Heart left ventricle (tissue), 16 donors: Measurements from ENCODE around the gene ARHGEF11. TPM values are rescaled to one million over a fixed set of nuclear protein-coding genes. Genes with fewer than 3 reads are reported as not detected.
A peak's percentile ranks its signal among the peaks of the same experiment; 100 is the strongest.

ENCODE experiments used
- ATAC-seq, 4 donors: fragments of 200-7000 bp; cut with Tn5 transposase; one replicate each; pipeline ENCODE4 v1.9.1; 2020 to 2022; ENCODE audit warnings: moderate library complexity in 4 of 4, mild to moderate bottlenecking in 3 of 4, moderate number of reproducible peaks in 1 of 4
- DNase-seq, 5 donors: peaks; one replicate each; pipeline ENCODE4 v3.0.0-alpha.2; 2020
- H3K27ac ChIP-seq, 12 donors: fragments of 200-600 bp; sonication (generic) in 4 of 12; one replicate each; pipeline versions ENCODE4 v1.5.0 to v1.8.0; 2016 to 2022; ENCODE audit warnings: mild to moderate bottlenecking in 2 of 12
- H3K27me3 ChIP-seq, 9 donors: fragments of 200-600 bp; sonication (generic) in 2 of 9; one replicate each; pipeline versions ENCODE4 v1.5.1 to v1.8.0; 2016 to 2022; ENCODE audit warnings: mild to moderate bottlenecking in 3 of 9
- H3K36me3 ChIP-seq, 9 donors: fragments of 200-600 bp; sonication (generic) in 2 of 9; one replicate each; pipeline versions ENCODE4 v1.5.0 to v1.8.0; 2018 to 2022; ENCODE audit warnings: mild to moderate bottlenecking in 2 of 9
- H3K4me1 ChIP-seq, 12 donors: fragments of 200-600 bp; sonication (generic) in 4 of 12; one replicate each; pipeline versions ENCODE4 v1.5.0 to v1.8.0; 2016 to 2022; ENCODE audit warnings: mild to moderate bottlenecking in 3 of 12
- H3K4me3 ChIP-seq, 12 donors: fragments of 200-600 bp; sonication (generic) in 4 of 12; one replicate each; pipeline versions ENCODE4 v1.5.0 to v1.8.0; 2017 to 2022; ENCODE audit warnings: mild to moderate bottlenecking in 9 of 12, moderate library complexity in 4 of 12
- H3K9me3 ChIP-seq, 12 donors: fragments of 200-600 bp; sonication (generic) in 4 of 12; one replicate each; pipeline versions ENCODE4 v1.5.0 to v1.8.0; 2016 to 2022; ENCODE audit warnings: mild to moderate bottlenecking in 1 of 12
- POLR2A ChIP-seq, 2 donors: fragments of 450-650 bp; IDR thresholded peaks; one replicate each; pipeline ENCODE4 v1.6.1; 2017; ENCODE audit warnings: antibody characterized with exemption in 2 of 2, mild to moderate bottlenecking in 2 of 2, moderate library complexity in 2 of 2
- WGBS, 4 donors: extraction: QIAGEN DNeasy Blood & Tissue Kit in 2 of 4; methylation state at CpG; one replicate each; pipeline versions ENCODE4 v1.1.5 to v1.1.7; 2013 to 2018; 5-methylcytosine and 5-hydroxymethylcytosine counted together
- intact Hi-C, 10 donors: fragments of 100-400 bp; cut with DNase I; formaldehyde crosslinking; loops; one replicate each; pipeline versions ENCODE4 v1.11.1 to v1.14.2; 2022
- polyA plus RNA-seq, 2 donors: library from polyadenylated mRNA; stranded (reverse); fragments of 200-250 nt; gene quantifications; one replicate each; pipeline ENCODE4 v1.2.3, GENCODE V29; 2013
- total RNA-seq, 9 donors: library from RNA; depleted of rRNA in 2 of 9; stranded (reverse); fragments of >200 nt in 2 of 9; fragmentation: NEBNext Ultra II Directional in 3 of 9; extraction: Animal tissue kit (Norgen Biotek cat#: 25700) in 3 of 9; gene quantifications; one replicate each; pipeline versions ENCODE4 v1.1.0 to v1.2.4, GENCODE V29; 2016 to 2023
- TF ChIP-seq, protein P1 (sequence below), 12 donors: fragments of 200-600 bp; sonication (generic) in 4 of 12; IDR thresholded peaks; one replicate each; pipeline versions ENCODE4 v1.5.0 to v1.8.0; 2018 to 2022; ENCODE audit warnings: antibody characterized with exemption in 12 of 12, mild to moderate bottlenecking in 5 of 12
- donor health status: ischemic (EF 13 %, LVEDD 7.1; RV severe dilation, severe dysfunction).
- donor health status: healthy with polysubstance abuse.
- donor health status: DM: no; HTN: yes; CAD: no.
- donor health status: DM: no; HTN: no; CAD: no.
- donor health status: ischemic (EF 25% LVEDD 6.9; RV normal size, moderate dysfunction).
- donor health status: ischemic (EF 25% LVEDD 5.7; RV mildly dilated, moderate dysfunction).
- donor health status: healthy.
- donor health status: DM: yes; HTN: yes; CAD: no.
- donor health status: ischemic (EF 35%, LVEDD 5.7; RV mildly dilated, moderate dysfunction).
- donor health status: nonischemic (EF 11% LVEDD 7.7; RV severe dilation, severe dysfunction).
- donor health status: DM: yes; HTN: yes; CAD: no.
- donor health status: PGD.
- donor health status: ischemic (EF 29% LVEDD 5.4; RV normal size, mild dysfunction).
- donor health status: nonischemic (EF 23%, LVEDD 6.1; RV moderate dilation, normal function).

ARHGEF11 gene
- total and polyA plus RNA-seq, 11 donors = 12.2 to 44.1 (median 30.0) TPM

DNA sequence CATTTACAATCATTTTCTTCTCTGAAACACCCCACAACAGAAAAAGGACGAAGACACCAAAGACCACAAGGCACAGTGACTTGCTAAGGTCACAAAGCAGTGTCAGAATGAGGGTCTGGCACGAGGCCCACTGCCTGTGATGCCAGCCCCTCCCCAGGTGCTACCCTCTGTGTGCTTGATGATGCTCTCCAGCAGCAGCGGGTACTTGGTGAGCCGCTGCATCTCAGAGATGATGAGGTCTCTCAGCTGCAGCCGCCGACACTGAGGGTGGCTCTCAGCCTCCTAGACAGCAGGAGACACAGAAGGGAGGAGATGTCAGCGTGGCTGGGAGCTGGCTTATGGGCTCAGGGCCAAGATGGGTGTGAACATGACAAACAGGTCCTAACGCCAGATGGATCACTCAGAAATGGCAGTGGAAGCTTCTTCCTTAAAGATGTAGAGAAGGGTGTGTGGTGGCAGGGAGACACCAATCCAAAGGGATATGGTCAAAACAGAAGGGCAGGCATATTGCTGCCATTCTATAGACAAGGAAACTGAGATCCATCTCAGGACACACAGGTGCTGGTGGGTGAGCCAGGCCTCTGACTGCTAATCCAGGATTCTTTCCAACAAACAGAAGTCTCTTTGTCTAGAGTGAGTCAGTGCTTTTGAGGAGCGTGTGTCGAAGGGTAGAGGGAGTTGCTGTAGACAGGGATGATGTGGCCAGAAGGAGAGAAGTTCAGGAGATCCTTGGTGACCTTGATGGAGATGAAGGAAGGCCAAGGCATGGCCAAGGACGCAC lies 99.5 kb downstream of the ARHGEF11 start:
- Histone ChIP-seq H3K9me3 (no peaks in the 10 kb centered on the region), H3K36me3 (peaks cover 0 to 100% (median 99%) of the 10 kb centered on the region in 9 donors), H3K27ac (no peak overlapping the region), H3K27me3 (no peaks in the 10 kb centered on the region), H3K4me3 (no peak overlapping the region), H3K4me1 (no peaks in the 10 kb centered on the region)
- peak in 1 of 5 donors; percentile 25 for DNase-seq
- ATAC-seq = no peak
- no peak for TF ChIP-seq POLR2A (IDR thresholded peaks at IDR 0.05)
- TF ChIP-seq, protein P1, sequence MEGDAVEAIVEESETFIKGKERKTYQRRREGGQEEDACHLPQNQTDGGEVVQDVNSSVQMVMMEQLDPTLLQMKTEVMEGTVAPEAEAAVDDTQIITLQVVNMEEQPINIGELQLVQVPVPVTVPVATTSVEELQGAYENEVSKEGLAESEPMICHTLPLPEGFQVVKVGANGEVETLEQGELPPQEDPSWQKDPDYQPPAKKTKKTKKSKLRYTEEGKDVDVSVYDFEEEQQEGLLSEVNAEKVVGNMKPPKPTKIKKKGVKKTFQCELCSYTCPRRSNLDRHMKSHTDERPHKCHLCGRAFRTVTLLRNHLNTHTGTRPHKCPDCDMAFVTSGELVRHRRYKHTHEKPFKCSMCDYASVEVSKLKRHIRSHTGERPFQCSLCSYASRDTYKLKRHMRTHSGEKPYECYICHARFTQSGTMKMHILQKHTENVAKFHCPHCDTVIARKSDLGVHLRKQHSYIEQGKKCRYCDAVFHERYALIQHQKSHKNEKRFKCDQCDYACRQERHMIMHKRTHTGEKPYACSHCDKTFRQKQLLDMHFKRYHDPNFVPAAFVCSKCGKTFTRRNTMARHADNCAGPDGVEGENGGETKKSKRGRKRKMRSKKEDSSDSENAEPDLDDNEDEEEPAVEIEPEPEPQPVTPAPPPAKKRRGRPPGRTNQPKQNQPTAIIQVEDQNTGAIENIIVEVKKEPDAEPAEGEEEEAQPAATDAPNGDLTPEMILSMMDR (IDR thresholded peaks at IDR 0.05) = no peak
- intact Hi-C loops = no loop called here
- WGBS, 4 donors = 75 to 81% (median 77%) methylated on average over 11 of the region's 11 CpGs

DNA sequence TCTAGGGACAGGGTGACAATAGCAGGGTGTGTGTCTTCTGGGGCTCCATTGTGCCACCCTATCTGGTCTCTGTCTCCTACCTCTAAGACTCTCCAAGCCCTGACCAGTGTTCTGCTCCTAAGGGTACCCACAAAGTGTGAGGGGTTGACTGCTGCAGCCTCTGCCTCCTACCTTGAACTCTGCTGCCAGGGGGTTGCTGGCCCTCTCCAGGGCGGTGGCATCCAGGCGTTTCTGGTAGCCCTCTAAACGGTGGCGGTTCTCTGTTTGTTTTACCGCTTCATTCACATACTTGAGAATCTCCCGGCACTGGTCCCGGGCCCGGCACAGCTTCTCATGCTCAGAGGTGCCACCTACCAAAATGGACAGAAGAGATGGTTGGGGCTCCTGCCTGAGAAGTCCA lies 100.7 kb downstream of the ARHGEF11 start:
- 96 to 98% (median 97%) methylated on average over 8 of the region's 8 CpGs for WGBS, 4 donors
- peak in 1 of 5 donors; percentile 16 for DNase-seq
- no peaks in the 10 kb centered on the region for H3K9me3 ChIP-seq
- H3K27ac ChIP-seq = no peak overlapping the region
- no peak overlapping the region for H3K4me3 ChIP-seq
- H3K4me1 ChIP-seq = no peaks in the 10 kb centered on the region
- intact Hi-C loops = no loop called here
- peaks cover 0 to 100% (median 99%) of the 10 kb centered on the region in 9 donors for H3K36me3 ChIP-seq
- no peaks in the 10 kb centered on the region for H3K27me3 ChIP-seq
- ATAC-seq = no peak
- no peak for TF ChIP-seq POLR2A (IDR thresholded peaks at IDR 0.05)
- TF ChIP-seq, protein P1 (IDR thresholded peaks at IDR 0.05) = no peak

DNA sequence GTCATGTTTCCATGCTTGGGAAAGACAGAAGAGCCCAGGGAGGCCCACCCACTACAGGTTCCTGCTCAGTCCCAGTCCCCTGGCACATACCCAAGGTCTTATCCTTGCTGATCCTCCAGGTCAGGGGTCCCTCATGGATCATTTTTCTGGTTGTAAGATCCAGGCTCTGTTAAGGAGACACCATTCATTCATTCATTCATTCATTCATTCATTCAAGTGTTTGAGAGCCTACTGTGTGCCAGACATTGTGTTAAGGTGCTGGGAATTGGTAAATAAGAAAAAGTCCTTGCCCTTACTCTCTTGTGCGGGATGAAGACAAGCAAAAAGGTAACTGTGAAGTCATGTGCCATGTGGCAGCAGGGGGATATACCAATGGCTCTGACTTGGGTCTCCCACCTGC lies 101.3 kb downstream of the ARHGEF11 start:
- H3K4me3 ChIP-seq = no peak overlapping the region
- intact Hi-C loops = no loop called here
- H3K4me1 ChIP-seq = no peaks in the 10 kb centered on the region
- TF ChIP-seq POLR2A (IDR thresholded peaks at IDR 0.05) = no peak
- TF ChIP-seq, protein P1 (IDR thresholded peaks at IDR 0.05) = no peak
- WGBS, 4 donors = 80 to 100% (median 96%) methylated on average over 1 of the region's 1 CpG
- H3K27me3 ChIP-seq = no peaks in the 10 kb centered on the region
- no peaks in the 10 kb centered on the region for H3K9me3 ChIP-seq
- no peak overlapping the region for H3K27ac ChIP-seq
- no peak for DNase-seq
- peaks cover 0 to 100% (median 99%) of the 10 kb centered on the region in 9 donors for H3K36me3 ChIP-seq
- ATAC-seq = no peak

DNA sequence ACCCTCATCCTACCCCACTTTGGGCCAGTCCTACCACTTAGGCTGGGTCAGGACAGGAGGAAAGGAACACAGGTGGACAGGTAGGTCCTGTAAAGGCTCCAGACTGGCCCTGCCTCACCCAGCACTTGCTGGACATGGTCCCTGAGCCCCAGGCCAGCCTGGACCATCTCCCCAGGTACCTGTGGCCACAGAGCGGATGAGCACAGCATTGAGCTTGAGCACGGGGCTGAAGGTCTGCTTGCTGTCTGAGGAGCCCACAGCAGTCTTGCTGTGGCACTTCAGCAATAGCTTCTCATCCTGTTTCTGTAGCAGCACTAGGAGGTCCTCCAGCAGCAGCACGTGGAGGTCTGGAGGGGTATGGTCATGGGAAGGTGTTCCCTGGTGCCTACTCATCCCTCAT lies 101.8 kb downstream of the ARHGEF11 start:
- WGBS, 4 donors = 94 to 98% (median 96%) methylated on average over 3 of the region's 3 CpGs
- DNase-seq = peak in 1 of 5 donors; percentile 26
- Histone ChIP-seq H3K27ac (no peak overlapping the region), H3K27me3 (no peaks in the 10 kb centered on the region), H3K36me3 (peaks cover 0 to 100% (median 99%) of the 10 kb centered on the region in 9 donors), H3K4me3 (no peak overlapping the region), H3K4me1 (no peaks in the 10 kb centered on the region), H3K9me3 (no peaks in the 10 kb centered on the region)
- TF ChIP-seq, protein P1 (IDR thresholded peaks at IDR 0.05) = no peak
- no peak for TF ChIP-seq POLR2A (IDR thresholded peaks at IDR 0.05)
- ATAC-seq = no peak
- intact Hi-C loops = no loop called here
